ENCODE results near the gene CITED1.

GRCh38 chrX:72299891-72300630, 5.7 kb downstream of the CITED1 start:
- no peak for TF ChIP-seq CTCF (IDR thresholded peaks at IDR 0.05)
- no peak for TF ChIP-seq POLR2A (IDR thresholded peaks at IDR 0.05)
